Stomach (tissue), 19 donors: ENCODE data around the gene ANAPC2. TPM values are rescaled to one million over a fixed set of nuclear protein-coding genes. Genes with fewer than 3 reads are reported as not detected.

ENCODE experiments used
- DNase-seq, 2 donors: peaks; one replicate each; pipeline versions ENCODE4 v3.0.0 to v3.0.0-alpha.2; 2013 to 2019
- H3K27ac ChIP-seq, 5 donors: fragments of 200-600 bp in 4 of 5; sonication (generic) in 4 of 5; one replicate each; pipeline ENCODE4 v1.5.1; 2013 to 2019; ENCODE audit warnings: mild to moderate bottlenecking in 1 of 5, moderate library complexity in 1 of 5
- H3K27me3 ChIP-seq, 3 donors: fragments of 200-600 bp; sonication (generic); one replicate each; pipeline ENCODE4 v1.5.1; 2017 to 2019; ENCODE audit warnings: mixed run types in 1 of 3
- H3K36me3 ChIP-seq, 4 donors: fragments of 200-600 bp; sonication (generic); 1 replicate in 3 of 4; 2 replicates in 1 of 4; pipeline ENCODE4 v1.5.1; 2016 to 2019
- H3K4me1 ChIP-seq, 4 donors: fragments of 200-600 bp; sonication (generic); one replicate each; pipeline ENCODE4 v1.5.1; 2016 to 2019
- H3K4me3 ChIP-seq, 4 donors: fragments of 200-600 bp; sonication (generic) in 3 of 4; one replicate each; pipeline ENCODE4 v1.5.1; 2016 to 2019; ENCODE audit warnings: mild to moderate bottlenecking in 1 of 4
- H3K9me3 ChIP-seq, 4 donors: fragments of 200-600 bp; sonication (generic); one replicate each; pipeline ENCODE4 v1.5.1; 2016 to 2019
- EP300 ChIP-seq: sonication (generic); formaldehyde crosslinking; IDR thresholded peaks from one replicate; pipeline ENCODE4 v1.6.1; 2017; ENCODE audit warnings: antibody characterized with exemption
- POLR2A ChIP-seq, 4 donors: fragments of 450-650 bp; IDR thresholded peaks; one replicate each; pipeline ENCODE4 v1.6.1; 2016; ENCODE audit warnings: antibody characterized with exemption in 4 of 4, control low read depth in 2 of 4, mild to moderate bottlenecking in 1 of 4, moderate library complexity in 1 of 4
- POLR2AphosphoS5 ChIP-seq, 3 donors: sonication (generic); formaldehyde crosslinking; IDR thresholded peaks; one replicate each; pipeline ENCODE4 v1.6.1; 2016; ENCODE audit warnings: antibody characterized with exemption in 3 of 3
- WGBS, 5 donors: extraction: QIAGEN DNeasy Blood & Tissue Kit in 3 of 5; methylation state at CpG; one replicate each; pipeline versions ENCODE4 v1.1.5 to v1.1.7; 2013 to 2018; 5-methylcytosine and 5-hydroxymethylcytosine counted together
- intact Hi-C: fragments of 100-400 bp; cut with DNase I; formaldehyde crosslinking; loops from one replicate; pipeline ENCODE4 v1.15.1; 2023; ENCODE audit warnings: low total_unique reads
- long read RNA-seq, 10 donors: transcript quantifications; one replicate each; lab custom pipeline, GENCODE V29; 2026
- polyA plus RNA-seq, 3 donors: library from polyadenylated mRNA; stranded (reverse); fragments of 200-250 nt; gene quantifications; one replicate each; pipeline ENCODE4 v1.2.3, GENCODE V29; 2013
- total RNA-seq, 5 donors: library from RNA; depleted of rRNA; stranded (reverse); fragments of >200 nt; gene quantifications; one replicate each; pipeline versions ENCODE4 v1.1.0 to v1.2.3, GENCODE V29; 2014 to 2016
- TF ChIP-seq, protein P1 (sequence below), 7 experiments: fragments of 450-650 bp in 4 of 7; fragments of 200-600 bp in 3 of 7; sonication (generic) in 3 of 7; IDR thresholded peaks; one replicate each; pipeline ENCODE4 v1.5.1; 2016 to 2019; ENCODE audit warnings: antibody characterized with exemption in 7 of 7, control low read depth in 2 of 7, mild to moderate bottlenecking in 1 of 7
- donor health status: healthy with polysubstance abuse.
- donor health status: Bipolar disorder and iron deficiency.
- donor health status: healthy.

The ANAPC2 gene, protein sequence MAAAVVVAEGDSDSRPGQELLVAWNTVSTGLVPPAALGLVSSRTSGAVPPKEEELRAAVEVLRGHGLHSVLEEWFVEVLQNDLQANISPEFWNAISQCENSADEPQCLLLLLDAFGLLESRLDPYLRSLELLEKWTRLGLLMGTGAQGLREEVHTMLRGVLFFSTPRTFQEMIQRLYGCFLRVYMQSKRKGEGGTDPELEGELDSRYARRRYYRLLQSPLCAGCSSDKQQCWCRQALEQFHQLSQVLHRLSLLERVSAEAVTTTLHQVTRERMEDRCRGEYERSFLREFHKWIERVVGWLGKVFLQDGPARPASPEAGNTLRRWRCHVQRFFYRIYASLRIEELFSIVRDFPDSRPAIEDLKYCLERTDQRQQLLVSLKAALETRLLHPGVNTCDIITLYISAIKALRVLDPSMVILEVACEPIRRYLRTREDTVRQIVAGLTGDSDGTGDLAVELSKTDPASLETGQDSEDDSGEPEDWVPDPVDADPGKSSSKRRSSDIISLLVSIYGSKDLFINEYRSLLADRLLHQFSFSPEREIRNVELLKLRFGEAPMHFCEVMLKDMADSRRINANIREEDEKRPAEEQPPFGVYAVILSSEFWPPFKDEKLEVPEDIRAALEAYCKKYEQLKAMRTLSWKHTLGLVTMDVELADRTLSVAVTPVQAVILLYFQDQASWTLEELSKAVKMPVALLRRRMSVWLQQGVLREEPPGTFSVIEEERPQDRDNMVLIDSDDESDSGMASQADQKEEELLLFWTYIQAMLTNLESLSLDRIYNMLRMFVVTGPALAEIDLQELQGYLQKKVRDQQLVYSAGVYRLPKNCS
- total RNA-seq = 100 to 1,000 TPM in 1 of 5 donors, 10 to 100 TPM in 4; 35.8 to 147 (median 42.9) TPM
- 10 to 100 TPM; 26.1 to 45.0 (median 40.7) TPM for polyA plus RNA-seq
- long read RNA-seq, donor 1, partial matches to known transcripts = 0 of 2 reads
- long read RNA-seq, donor 1, other reads (novel, unspliced or antisense) = 0 of 2 reads
- long read RNA-seq, donor 2, partial matches to known transcripts = 0 of 4 reads
- long read RNA-seq, donor 2, other reads (novel, unspliced or antisense) = 0 of 4 reads
- long read RNA-seq, donor 3, partial matches to known transcripts = 0 of 2 reads
- long read RNA-seq, donor 3, other reads (novel, unspliced or antisense) = 0 of 2 reads
- long read RNA-seq, donor 4 = 0 reads
- long read RNA-seq, donor 5, partial matches to known transcripts = 0 of 4 reads
- long read RNA-seq, donor 5, other reads (novel, unspliced or antisense) = 0 of 4 reads
- long read RNA-seq, donor 6, partial matches to known transcripts = 145 of 170 reads
- long read RNA-seq, donor 6, other reads (novel, unspliced or antisense) = 17 of 170 reads
- long read RNA-seq, donor 7, partial matches to known transcripts = 0 of 3 reads
- long read RNA-seq, donor 7, other reads (novel, unspliced or antisense) = 0 of 3 reads
- long read RNA-seq, donor 8, partial matches to known transcripts = 0 of 2 reads
- long read RNA-seq, donor 8, other reads (novel, unspliced or antisense) = 0 of 2 reads
- long read RNA-seq, donor 9, partial matches to known transcripts = 0 of 1 reads
- long read RNA-seq, donor 9, other reads (novel, unspliced or antisense) = 0 of 1 reads
- long read RNA-seq, donor 10, partial matches to known transcripts = 0 of 3 reads
- long read RNA-seq, donor 10, other reads (novel, unspliced or antisense) = 0 of 3 reads

DNA sequence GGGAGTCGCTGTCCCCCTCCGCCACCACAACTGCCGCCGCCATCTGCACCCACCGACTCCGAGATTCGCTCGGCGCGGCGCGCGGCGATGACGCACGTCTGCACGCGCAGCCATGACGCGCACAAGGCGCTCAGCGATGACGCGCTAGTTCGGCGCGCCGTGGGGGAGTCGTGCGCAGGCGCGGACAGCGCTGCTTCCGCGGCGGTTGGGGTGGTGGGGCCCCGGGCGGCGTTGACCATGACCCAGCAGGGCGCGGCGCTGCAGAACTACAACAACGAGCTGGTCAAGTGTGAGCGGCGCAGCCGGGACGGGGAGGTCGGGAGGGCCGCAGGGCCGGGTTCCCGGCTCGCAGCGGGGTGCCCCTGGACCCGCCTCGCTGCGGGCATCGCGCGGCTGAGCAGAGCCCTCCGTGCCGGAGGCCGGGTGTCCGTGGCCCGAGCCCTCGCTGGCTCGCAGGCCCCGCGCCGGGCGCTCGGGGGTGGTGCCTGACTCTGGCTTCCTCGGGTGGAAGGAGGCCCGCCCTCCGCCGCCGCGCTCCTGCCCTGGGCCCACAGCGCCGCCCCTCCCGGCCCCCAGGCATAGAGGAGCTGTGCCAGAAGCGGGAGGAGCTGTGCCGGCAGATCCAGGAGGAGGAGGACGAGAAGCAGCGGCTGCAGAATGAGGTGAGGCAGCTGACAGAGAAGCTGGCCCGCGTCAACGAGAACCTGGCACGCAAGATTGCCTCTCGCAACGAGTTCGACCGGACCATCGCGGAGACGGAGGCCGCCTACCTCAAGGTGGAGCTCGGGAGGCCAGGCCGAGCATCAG, at the start of gene ANAPC2, which contains the start of gene SSNA1:
ANAPC2 (minus strand) TSS at position 71 of the 807 bp plus-strand sequence; CDS start at position 43, 28 bp downstream.
SSNA1 (plus strand) TSS at position 187 of the 807 bp plus-strand sequence; CDS start at position 238, 51 bp downstream.
- H3K4me3 ChIP-seq = peak within 1 kb of the TSS; percentile 95 to 99 (median 97)
- peaks cover 36 to 67% (median 63%) of the 10 kb centered on the region in 4 donors for H3K36me3 ChIP-seq
- 0 to 1% (median 0%) methylated on average over 39 to 98 of the region's 98 CpGs for WGBS, 5 donors
- intact Hi-C loops = loop anchor here (10.0 kb wide), 2 partner anchors 46 to 74 kb away; partner anchors contain the start of genes DPP7 and SLC34A3
- peaks cover 35 to 83% (median 77%) of the 10 kb centered on the region in 4 donors for H3K4me1 ChIP-seq
- peak within 1 kb of the TSS; percentile 96 to 97 (median 96) for H3K27ac ChIP-seq
- no peaks in the 10 kb centered on the region for H3K9me3 ChIP-seq
- TF ChIP-seq POLR2AphosphoS5 (IDR thresholded peaks at IDR 0.05) (peak; percentile 97 to 99 (median 99)), EP300 (no peak), POLR2A (IDR thresholded peaks at IDR 0.05) (peak in 2 of 4 donors; percentile 56)
- TF ChIP-seq, protein P1, sequence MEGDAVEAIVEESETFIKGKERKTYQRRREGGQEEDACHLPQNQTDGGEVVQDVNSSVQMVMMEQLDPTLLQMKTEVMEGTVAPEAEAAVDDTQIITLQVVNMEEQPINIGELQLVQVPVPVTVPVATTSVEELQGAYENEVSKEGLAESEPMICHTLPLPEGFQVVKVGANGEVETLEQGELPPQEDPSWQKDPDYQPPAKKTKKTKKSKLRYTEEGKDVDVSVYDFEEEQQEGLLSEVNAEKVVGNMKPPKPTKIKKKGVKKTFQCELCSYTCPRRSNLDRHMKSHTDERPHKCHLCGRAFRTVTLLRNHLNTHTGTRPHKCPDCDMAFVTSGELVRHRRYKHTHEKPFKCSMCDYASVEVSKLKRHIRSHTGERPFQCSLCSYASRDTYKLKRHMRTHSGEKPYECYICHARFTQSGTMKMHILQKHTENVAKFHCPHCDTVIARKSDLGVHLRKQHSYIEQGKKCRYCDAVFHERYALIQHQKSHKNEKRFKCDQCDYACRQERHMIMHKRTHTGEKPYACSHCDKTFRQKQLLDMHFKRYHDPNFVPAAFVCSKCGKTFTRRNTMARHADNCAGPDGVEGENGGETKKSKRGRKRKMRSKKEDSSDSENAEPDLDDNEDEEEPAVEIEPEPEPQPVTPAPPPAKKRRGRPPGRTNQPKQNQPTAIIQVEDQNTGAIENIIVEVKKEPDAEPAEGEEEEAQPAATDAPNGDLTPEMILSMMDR (IDR thresholded peaks at IDR 0.05) = peak in 3 of 7 experiments; percentile 6 to 48 (median 31)
- no peaks in the 10 kb centered on the region for H3K27me3 ChIP-seq
- peak; percentile 95 to 98 for DNase-seq

DNA sequence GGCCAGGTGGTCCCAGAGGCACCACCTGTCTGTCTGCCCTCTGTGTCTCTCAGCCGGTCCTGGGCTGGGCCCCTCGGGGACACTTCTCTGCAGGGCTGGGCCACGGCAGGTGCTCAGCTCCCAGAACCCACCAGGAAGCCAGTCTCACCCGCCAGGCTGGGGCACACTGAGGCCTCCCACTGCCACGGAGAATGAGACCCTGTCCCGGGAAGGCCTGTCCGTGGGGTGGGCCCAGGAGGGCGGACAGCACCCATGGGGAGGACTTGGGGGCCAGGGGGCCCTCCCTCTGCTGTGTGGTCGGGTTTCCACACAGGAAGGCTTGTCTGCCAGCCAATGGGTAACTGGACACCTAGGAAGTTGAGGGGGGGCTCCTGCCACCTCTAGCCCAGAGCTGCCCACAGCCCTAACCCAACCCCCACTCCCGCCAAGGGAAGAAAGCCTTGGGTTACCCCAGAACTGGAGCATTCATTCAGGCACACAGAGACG, 48.6 kb upstream of the ANAPC2 start:
- H3K36me3 ChIP-seq = peaks cover 0 to 3% (median under 1%) of the 10 kb centered on the region in 4 donors
- intact Hi-C loops = loop anchor here (10.0 kb wide), 1 partner anchor 52 kb away; the partner anchor contains the start of genes ANAPC2 and SSNA1
- H3K27me3 ChIP-seq = peaks cover 15 to 43% (median 39%) of the 10 kb centered on the region in 3 donors
- 30 to 38% (median 34%) methylated on average over 5 to 11 of the region's 11 CpGs for WGBS, 5 donors
- TF ChIP-seq POLR2A (IDR thresholded peaks at IDR 0.05) (no peak), EP300 (no peak), POLR2AphosphoS5 (IDR thresholded peaks at IDR 0.05) (no peak)
- TF ChIP-seq, protein P1 (IDR thresholded peaks at IDR 0.05) = no peak
- DNase-seq = peak in 1 of 2 donors; percentile 59
- no peaks in the 10 kb centered on the region for H3K9me3 ChIP-seq
- H3K4me3 ChIP-seq = peak overlapping the region in 3 of 4 donors; percentile 14 to 38 (median 34)
- H3K4me1 ChIP-seq = peaks cover 29 to 64% (median 59%) of the 10 kb centered on the region in 4 donors
- H3K27ac ChIP-seq = peak overlapping the region in 2 of 5 donors; percentile 24 to 37
